ENCODE results near the gene RIMS1. TPM values are rescaled to one million over a fixed set of nuclear protein-coding genes. Genes with fewer than 3 reads are reported as not detected.

The RIMS1 gene
- total RNA-seq, 3 donors from 2014 or later (not counting 1 experiment from before 2014, with no cell fraction given) = not detected

- Mint-ChIP-seq H3K27me3 (ENCODE audit: low read depth in 2 of 2) (peaks cover 0 to 47% of the 10 kb centered on the region in 2 donors), H3K36me3 (no peaks in the 10 kb centered on the region), H3K9me3 (no peaks in the 10 kb centered on the region), H3K4me1 (no peaks in the 10 kb centered on the region), H3K4me3 (no peak overlapping the region), H3K27ac (no peak overlapping the region)
- no peaks in the 10 kb centered on the region for H3K36me3 ChIP-seq (ENCODE audit: control insufficient read depth, insufficient read depth, low read length)
- no peak overlapping the region for H3K4me3 ChIP-seq (ENCODE audit: low read length)
- H3K4me1 ChIP-seq (ENCODE audit: control insufficient read depth, insufficient read depth, low read length) = no peaks in the 10 kb centered on the region
- TF ChIP-seq CTCF (IDR thresholded peaks at IDR 0.05) = no peak
- intact Hi-C loops (cut with micrococcal nuclease) = no loop called here
- 85% methylated on average over 2 of the region's 2 CpGs for WGBS (ENCODE audit: insufficient coverage)
- DNase-seq (no peak), ATAC-seq (no peak)
- peaks cover 2% of the 10 kb centered on the region for H3K27me3 ChIP-seq (ENCODE audit: control insufficient read depth, insufficient read depth, low read length)
- no peaks in the 10 kb centered on the region for H3K9me3 ChIP-seq (ENCODE audit: control insufficient read depth, insufficient read depth, low read length)
- H3K27ac ChIP-seq (ENCODE audit: low read length) = no peak overlapping the region
Measured at GRCh38 chr6:72419966-72420365, 533.6 kb downstream of the RIMS1 start.

- TF ChIP-seq CTCF (IDR thresholded peaks at IDR 0.05) = no peak
- H3K27ac ChIP-seq (ENCODE audit: low read length) = no peak overlapping the region
- peaks cover 0 to 42% of the 10 kb centered on the region in 2 donors for H3K27me3 Mint-ChIP-seq (ENCODE audit: low read depth in 2 of 2)
- intact Hi-C loops (cut with micrococcal nuclease) = no loop called here
- H3K9me3 ChIP-seq (ENCODE audit: control insufficient read depth, insufficient read depth, low read length) = no peaks in the 10 kb centered on the region
- ATAC-seq (no peak), DNase-seq (no peak)
- no peak overlapping the region for H3K4me3 Mint-ChIP-seq
- H3K36me3 Mint-ChIP-seq = no peaks in the 10 kb centered on the region
- no peaks in the 10 kb centered on the region for H3K36me3 ChIP-seq (ENCODE audit: control insufficient read depth, insufficient read depth, low read length)
- H3K27ac Mint-ChIP-seq = no peak overlapping the region
- no peaks in the 10 kb centered on the region for H3K9me3 Mint-ChIP-seq
- no peaks in the 10 kb centered on the region for H3K4me1 Mint-ChIP-seq
- peaks cover 2% of the 10 kb centered on the region for H3K27me3 ChIP-seq (ENCODE audit: control insufficient read depth, insufficient read depth, low read length)
- no peak overlapping the region for H3K4me3 ChIP-seq (ENCODE audit: low read length)
- H3K4me1 ChIP-seq (ENCODE audit: control insufficient read depth, insufficient read depth, low read length) = no peaks in the 10 kb centered on the region
- WGBS (ENCODE audit: insufficient coverage) = 80% methylated on average over 3 of the region's 3 CpGs
Measured at GRCh38 chr6:72420409-72420808, 534.1 kb downstream of the RIMS1 start.

DNA sequence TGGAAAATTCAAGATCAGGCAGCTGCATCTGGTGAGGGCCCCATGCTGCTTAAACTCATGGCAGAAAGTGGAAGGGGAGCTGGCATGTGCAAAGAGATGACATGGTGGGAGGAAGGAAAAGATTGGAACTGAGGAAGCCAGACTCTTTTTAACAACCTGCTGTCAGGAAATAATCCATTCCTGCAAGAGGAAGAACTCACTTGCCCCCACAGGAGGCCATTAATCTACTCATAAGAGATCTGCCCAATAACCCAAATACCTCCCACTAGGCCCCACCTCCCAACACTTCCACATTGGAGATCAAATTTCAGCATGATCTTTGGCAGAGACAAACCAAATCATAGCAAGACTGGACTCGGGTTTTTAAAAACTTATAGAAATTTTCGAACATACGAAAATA lies 535.0 kb downstream of the RIMS1 start:
- H3K4me3 Mint-ChIP-seq = no peak overlapping the region
- H3K9me3 ChIP-seq (ENCODE audit: control insufficient read depth, insufficient read depth, low read length) = no peaks in the 10 kb centered on the region
- peaks cover 2% of the 10 kb centered on the region for H3K27me3 ChIP-seq (ENCODE audit: control insufficient read depth, insufficient read depth, low read length)
- H3K27me3 Mint-ChIP-seq (ENCODE audit: low read depth in 2 of 2) = peaks cover 0 to 37% of the 10 kb centered on the region in 2 donors
- H3K27ac ChIP-seq (ENCODE audit: low read length) = no peak overlapping the region
- H3K4me1 ChIP-seq (ENCODE audit: control insufficient read depth, insufficient read depth, low read length) = no peaks in the 10 kb centered on the region
- intact Hi-C loops (cut with micrococcal nuclease) = no loop called here
- 96% methylated on average over 2 of the region's 3 CpGs for WGBS (ENCODE audit: insufficient coverage)
- no peak for ATAC-seq
- H3K9me3 Mint-ChIP-seq = no peaks in the 10 kb centered on the region
- H3K4me1 Mint-ChIP-seq = no peaks in the 10 kb centered on the region
- no peak overlapping the region for H3K27ac Mint-ChIP-seq
- H3K36me3 Mint-ChIP-seq = no peaks in the 10 kb centered on the region
- no peaks in the 10 kb centered on the region for H3K36me3 ChIP-seq (ENCODE audit: control insufficient read depth, insufficient read depth, low read length)
- DNase-seq = no peak
- TF ChIP-seq CTCF (IDR thresholded peaks at IDR 0.05) = no peak
- no peak overlapping the region for H3K4me3 ChIP-seq (ENCODE audit: low read length)

GRCh38 chr6:72422171-72422570 lies 535.8 kb downstream of the RIMS1 start:
- no peak overlapping the region for H3K27ac ChIP-seq (ENCODE audit: low read length)
- peaks cover 2% of the 10 kb centered on the region for H3K27me3 ChIP-seq (ENCODE audit: control insufficient read depth, insufficient read depth, low read length)
- ATAC-seq (no peak), DNase-seq (no peak)
- H3K4me1 ChIP-seq (ENCODE audit: control insufficient read depth, insufficient read depth, low read length) = no peaks in the 10 kb centered on the region
- Mint-ChIP-seq H3K9me3 (no peaks in the 10 kb centered on the region), H3K27me3 (ENCODE audit: low read depth in 2 of 2) (peaks cover 0 to 34% of the 10 kb centered on the region in 2 donors), H3K4me3 (no peak overlapping the region), H3K4me1 (no peaks in the 10 kb centered on the region), H3K27ac (no peak overlapping the region), H3K36me3 (no peaks in the 10 kb centered on the region)
- H3K4me3 ChIP-seq (ENCODE audit: low read length) = no peak overlapping the region
- H3K36me3 ChIP-seq (ENCODE audit: control insufficient read depth, insufficient read depth, low read length) = no peaks in the 10 kb centered on the region
- no peaks in the 10 kb centered on the region for H3K9me3 ChIP-seq (ENCODE audit: control insufficient read depth, insufficient read depth, low read length)
- TF ChIP-seq CTCF (IDR thresholded peaks at IDR 0.05) = no peak
- intact Hi-C loops (cut with micrococcal nuclease) = no loop called here
- 100% methylated on average over 1 of the region's 1 CpG for WGBS (ENCODE audit: insufficient coverage)
